ENCODE measurements around the gene PARD3B. TPM values are rescaled to one million over a fixed set of nuclear protein-coding genes. Genes with fewer than 3 reads are reported as not detected.

The PARD3B gene
- total and polyA plus RNA-seq, 10 of the 15 experiments (the other 5 are each of a cell fraction or from before 2014, with no cell fraction given): 0.01 to 0.54 (median 0.07) TPM; not detected in 7

GRCh38 chr2:204497855-204498254, 47.4 kb upstream of the PARD3B start:
- intact Hi-C loops (cut with micrococcal nuclease; ENCODE audit: unreplicated experiment): no loop called here
- Histone ChIP-seq H3K9ac (ENCODE audit: control insufficient read depth, insufficient read depth, low read length) (no peak overlapping the region), H4K20me1 (ENCODE audit: control insufficient read depth, insufficient read depth) (no peaks in the 10 kb centered on the region), H3K4me3 (no peak overlapping the region), H3K4me1 (ENCODE audit: control insufficient read depth, insufficient read depth, low read length) (no peaks in the 10 kb centered on the region), H3K4me2 (ENCODE audit: control insufficient read depth, insufficient read depth) (no peak overlapping the region), H3K9me3 (replicated peaks; ENCODE audit: control insufficient read depth, insufficient read depth, low read length) (no peaks in the 10 kb centered on the region), H3K36me3 (ENCODE audit: control insufficient read depth in 2 of 2, insufficient read depth in 2 of 2, low read length in 1 of 2) (no peaks in the 10 kb centered on the region), H2AFZ (ENCODE audit: control insufficient read depth, low read depth, low read length) (no peak overlapping the region), H3K27ac (ENCODE audit: control insufficient read depth, insufficient read depth) (no peak overlapping the region), H3K79me2 (ENCODE audit: control insufficient read depth, insufficient read depth, low read length) (no peaks in the 10 kb centered on the region), H3K27me3 (replicated peaks in 1 of 2; ENCODE audit: control insufficient read depth in 2 of 2, insufficient read depth in 2 of 2, low read length in 1 of 2) (no peaks in the 10 kb centered on the region)
- WGBS (ENCODE audit: insufficient coverage, insufficient replicate concordance, low lambda C conversion rate, missing lambda C conversion rate): 57% methylated on average over 1 of the region's 1 CpG
- no TSS peak for BruUV-seq (replicated peaks)
- SMC1A ChIA-PET (ENCODE audit: uncharacterized antibody, unreplicated experiment): no interaction called here
- ATAC-seq (no peak), DNase-seq (ENCODE audit: low read depth, low spot score) (no peak), FAIRE-seq (no peak)
- POLR2A ChIA-PET: no interaction called here
- RAD21 ChIA-PET (ENCODE audit: unreplicated experiment): no interaction called here
- CTCF ChIA-PET: no interaction called here
- in situ Hi-C loops (cut with MboI): no loop called here
- TF ChIP-seq NBN (IDR thresholded peaks at IDR 0.05): no peak
- TF ChIP-seq SIX5 (IDR thresholded peaks at IDR 0.05; ENCODE audit: low read depth, low read length, severe bottlenecking): no peak
- no peak for TF ChIP-seq IRF4 (IDR thresholded peaks at IDR 0.05; ENCODE audit: low read depth, low read length)
- TF ChIP-seq E2F4 (IDR thresholded peaks at IDR 0.05; ENCODE audit: low read depth, low read length): no peak
- TF ChIP-seq TCF3 (IDR thresholded peaks at IDR 0.05; ENCODE audit: borderline replicate concordance, insufficient read depth, low read depth, low read length): no peak
- no peak for TF ChIP-seq ZNF687 (IDR thresholded peaks at IDR 0.05)
- TF ChIP-seq TAF1 (IDR thresholded peaks at IDR 0.05; ENCODE audit: borderline replicate concordance, low read depth, low read length): no peak
- TF ChIP-seq GATAD2B (conservative IDR thresholded peaks at IDR 0.05; ENCODE audit: low read depth): no peak
- TF ChIP-seq HDAC6 (IDR thresholded peaks at IDR 0.05; ENCODE audit: unreplicated experiment): no peak
- TF ChIP-seq YBX1 (IDR thresholded peaks at IDR 0.05): no peak
- no peak for TF ChIP-seq BCL3 (IDR thresholded peaks at IDR 0.05; ENCODE audit: borderline replicate concordance, insufficient read depth, low read depth, low read length, poor library complexity, severe bottlenecking)
- no peak for TF ChIP-seq SUPT20H (IDR thresholded peaks at IDR 0.05; ENCODE audit: borderline replicate concordance, control insufficient read depth, low read depth, low read length)
- TF ChIP-seq CTCF (IDR thresholded peaks at IDR 0.05 in 2 of 3, conservative IDR thresholded peaks at IDR 0.05 in 1 of 3; ENCODE audit: control insufficient read depth in 2 of 3, extremely low read depth in 1 of 3, insufficient read depth in 1 of 3, low read depth in 3 of 3, low read length in 3 of 3): no peak
